HEK293T (cell line): ENCODE measurements around the gene CPT1B.

Source experiments
- CTCF ChIA-PET: fragments of 350-600 bp; formaldehyde crosslinking; extraction: SDS; loops from one replicate; lab custom pipeline; 2021; ENCODE audit warnings: antibody characterized with exemption, inconsistent platforms; lab: Yijun Ruan, JAX
- POLR2A ChIA-PET: fragments of 350-600 bp; formaldehyde crosslinking; extraction: SDS; loops from one replicate; lab custom pipeline; 2020; ENCODE audit warnings: antibody characterized with exemption, inconsistent platforms; lab: Yijun Ruan, JAX
- DNase-seq: peaks from one replicate; pipeline ENCODE4 v3.0.0; 2012; ENCODE audit warnings: mixed read lengths; ENCODE audit errors: extremely low spot score
- ARNT ChIP-seq: fragments of 450-650 bp; IDR thresholded peaks from 2 replicates; pipeline ENCODE4 v1.6.1; 2017; ENCODE audit warnings: mild to moderate bottlenecking
- BHLHE40 ChIP-seq: fragments of 450-650 bp; IDR thresholded peaks from 2 replicates; pipeline ENCODE4 v1.6.1; 2016; ENCODE audit warnings: mild to moderate bottlenecking, moderate library complexity, borderline replicate concordance
- CTBP1 ChIP-seq: fragments of 450-650 bp; IDR thresholded peaks from 2 replicates; pipeline ENCODE4 v1.6.1; 2016; ENCODE audit warnings: borderline replicate concordance
- ELF4 ChIP-seq: fragments of 450-650 bp; IDR thresholded peaks from 2 replicates; pipeline ENCODE4 v1.6.1; 2017; ENCODE audit warnings: antibody characterized with exemption
- FOXA1 ChIP-seq: fragments of 450-650 bp; IDR thresholded peaks from 2 replicates; pipeline ENCODE4 v1.6.1; 2016; ENCODE audit warnings: mild to moderate bottlenecking
- FOXK2 ChIP-seq: fragments of 450-650 bp; IDR thresholded peaks from 2 replicates; pipeline ENCODE4 v1.6.1; 2016; ENCODE audit warnings: mild to moderate bottlenecking
- FOXM1 ChIP-seq: fragments of 450-650 bp; IDR thresholded peaks from 2 replicates; pipeline ENCODE4 v1.6.1; 2017; ENCODE audit warnings: mild to moderate bottlenecking, borderline replicate concordance
- HDGF ChIP-seq: fragments of 450-650 bp; IDR thresholded peaks from 2 replicates; pipeline ENCODE4 v1.6.1; 2017; ENCODE audit warnings: antibody characterized with exemption, borderline replicate concordance
- L3MBTL2 ChIP-seq: fragments of 450-650 bp; conservative IDR thresholded peaks from 2 replicates; pipeline ENCODE4 v1.6.1; 2016; ENCODE audit warnings: mild to moderate bottlenecking
- LEF1 ChIP-seq: fragments of 450-650 bp; IDR thresholded peaks from 2 replicates; pipeline ENCODE4 v1.6.1; 2017; ENCODE audit warnings: mild to moderate bottlenecking, borderline replicate concordance
- NFRKB ChIP-seq: fragments of 450-650 bp; IDR thresholded peaks from 2 replicates; pipeline ENCODE4 v1.6.1; 2016; ENCODE audit warnings: mild to moderate bottlenecking, moderate library complexity
- SP1 ChIP-seq: fragments of 450-650 bp; IDR thresholded peaks from 2 replicates; pipeline ENCODE4 v1.6.1; 2017
- SUZ12 ChIP-seq: fragments of 450-650 bp; IDR thresholded peaks from 2 replicates; pipeline ENCODE4 v1.6.1; 2016; ENCODE audit warnings: mild to moderate bottlenecking
- TARDBP ChIP-seq: fragments of 450-650 bp; IDR thresholded peaks from 2 replicates; pipeline ENCODE4 v1.6.1; 2016
- ZNF384 ChIP-seq: fragments of 450-650 bp; IDR thresholded peaks from 2 replicates; pipeline ENCODE4 v1.6.1; 2016
- TF ChIP-seq, protein P1 (sequence below): fragments of 450-650 bp; IDR thresholded peaks from 2 replicates; pipeline ENCODE4 v1.6.1; 2016

The CPT1B gene

DNA sequence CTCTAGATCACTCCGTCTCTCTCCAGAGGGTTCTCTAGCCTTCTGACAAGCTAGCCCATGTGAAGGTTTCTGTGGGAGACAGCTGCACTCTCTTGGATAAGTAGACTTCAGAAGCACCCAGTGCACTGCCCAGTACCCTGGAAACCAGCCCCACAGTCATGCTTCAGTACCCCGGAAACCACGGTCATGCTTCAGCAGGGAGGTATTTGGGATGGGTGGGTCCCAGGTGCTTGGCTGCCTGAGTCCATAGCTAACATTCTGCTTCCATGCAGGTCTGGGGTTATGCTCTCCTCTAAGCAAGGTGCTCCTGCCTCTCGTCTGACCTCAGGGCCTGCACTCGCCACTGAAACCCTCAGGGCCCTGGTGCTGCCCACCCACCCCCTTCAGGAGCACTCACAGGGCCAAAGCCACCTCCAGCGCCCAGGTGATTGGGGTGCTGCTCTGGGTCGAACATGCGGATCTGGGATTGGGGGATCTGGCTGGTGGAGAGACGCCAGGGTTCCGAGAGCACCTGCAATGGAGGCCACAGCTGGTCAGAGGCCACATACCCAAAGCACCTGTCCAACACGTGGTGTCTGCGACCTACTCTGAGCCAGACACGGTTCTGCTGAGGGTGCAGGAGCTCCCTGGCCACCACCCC is 8.2 kb downstream of the CPT1B start:
- POLR2A ChIA-PET: interaction anchor here (1.2 to 1.5 kb wide), 2 partner anchors 12 to 44 kb away, joined by 5 read pairs; partner anchors contain the start of genes CHKB and SCO2
- CTCF ChIA-PET: no interaction called here
- no peak for DNase-seq
- TF ChIP-seq FOXA1 (no peak), HDGF (no peak), ARNT (no peak), NFRKB (no peak), LEF1 (no peak), ELF4 (no peak), SP1 (no peak), SUZ12 (no peak), CTBP1 (no peak), ZNF384 (no peak), FOXK2 (no peak)
- TF ChIP-seq, protein P1, sequence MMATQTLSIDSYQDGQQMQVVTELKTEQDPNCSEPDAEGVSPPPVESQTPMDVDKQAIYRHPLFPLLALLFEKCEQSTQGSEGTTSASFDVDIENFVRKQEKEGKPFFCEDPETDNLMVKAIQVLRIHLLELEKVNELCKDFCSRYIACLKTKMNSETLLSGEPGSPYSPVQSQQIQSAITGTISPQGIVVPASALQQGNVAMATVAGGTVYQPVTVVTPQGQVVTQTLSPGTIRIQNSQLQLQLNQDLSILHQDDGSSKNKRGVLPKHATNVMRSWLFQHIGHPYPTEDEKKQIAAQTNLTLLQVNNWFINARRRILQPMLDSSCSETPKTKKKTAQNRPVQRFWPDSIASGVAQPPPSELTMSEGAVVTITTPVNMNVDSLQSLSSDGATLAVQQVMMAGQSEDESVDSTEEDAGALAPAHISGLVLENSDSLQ: no peak

DNA sequence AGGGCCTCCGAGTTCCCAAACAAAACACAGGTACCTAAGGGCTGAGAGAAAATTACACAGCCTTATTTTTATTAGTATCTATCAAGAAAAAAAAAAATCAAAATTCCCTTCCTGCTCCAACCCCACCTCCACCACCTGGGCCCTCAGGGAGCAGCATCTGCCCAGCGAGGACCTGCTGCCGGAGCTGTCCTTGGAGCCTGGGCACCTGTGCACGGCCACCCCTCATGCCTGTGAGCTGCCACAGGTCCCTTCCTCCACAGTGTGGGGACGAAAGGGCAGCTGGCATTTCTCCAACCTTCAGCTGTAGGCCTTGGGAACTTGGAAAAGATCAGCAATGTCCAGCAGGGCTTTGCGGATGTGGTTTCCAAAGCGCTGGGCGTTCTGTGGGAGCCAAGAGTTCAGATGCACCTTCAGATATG is 9.2 kb downstream of the CPT1B start:
- no peak for DNase-seq
- ChIA-PET CTCF (no interaction called here), POLR2A (interaction anchor here (1.0 to 1.4 kb wide), 4 partner anchors 10 to 43 kb away, joined by 3 to 5 read pairs (median 4); partner anchors contain the start of genes CHKB and SCO2)
- TF ChIP-seq TARDBP (no peak), L3MBTL2 (no peak), SUZ12 (no peak), FOXA1 (no peak), LEF1 (no peak), FOXM1 (no peak), ZNF384 (no peak), SP1 (no peak), ELF4 (no peak), BHLHE40 (no peak), NFRKB (no peak), CTBP1 (no peak), ARNT (no peak), HDGF (no peak), FOXK2 (no peak)
- TF ChIP-seq, protein P1: no peak

DNA sequence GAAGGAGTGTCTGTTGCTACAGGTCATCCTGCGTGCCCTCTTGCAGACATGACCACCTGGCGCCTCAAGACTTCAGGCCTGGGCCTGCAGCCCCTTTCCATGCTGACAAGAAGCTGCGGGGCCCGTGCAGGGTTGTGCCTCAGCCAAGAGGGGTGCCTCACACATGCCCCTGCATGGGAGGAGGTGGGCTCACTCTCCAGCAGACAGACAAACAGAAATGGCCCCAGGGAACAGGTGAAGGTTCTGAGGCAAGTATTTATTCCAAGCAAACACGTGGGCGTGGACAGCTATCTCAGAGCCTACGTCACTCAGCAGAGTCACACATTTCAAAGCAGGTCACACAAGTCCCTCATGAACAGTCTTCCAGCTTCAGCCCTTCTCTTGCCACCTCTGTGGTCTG is 9.6 kb downstream of the CPT1B start:
- ChIA-PET POLR2A (interaction anchor here (1.0 to 1.4 kb wide), 3 partner anchors 10 to 43 kb away, joined by 3 to 5 read pairs (median 4); partner anchors contain the start of genes CHKB and SCO2), CTCF (no interaction called here)
- TF ChIP-seq CTBP1 (no peak), ARNT (no peak), FOXA1 (no peak), TARDBP (no peak), FOXK2 (no peak), HDGF (no peak), BHLHE40 (no peak), L3MBTL2 (no peak), NFRKB (no peak), ELF4 (no peak), SUZ12 (no peak), LEF1 (no peak), FOXM1 (no peak), ZNF384 (no peak), SP1 (no peak)
- TF ChIP-seq, protein P1: no peak
- no peak for DNase-seq

- ChIA-PET CTCF (no interaction called here), POLR2A (interaction anchor here (1.4 kb wide), 1 partner anchor 15 kb away, joined by 4 read pairs; the partner anchor contains the start of gene CHKB)
- no peak for DNase-seq
- no peak for TF ChIP-seq SP1
- TF ChIP-seq ZNF384: no peak
- TF ChIP-seq ELF4: no peak
- TF ChIP-seq LEF1: no peak
- no peak for TF ChIP-seq FOXA1
- TF ChIP-seq SUZ12: no peak
- no peak for TF ChIP-seq HDGF
- no peak for TF ChIP-seq TARDBP
- no peak for TF ChIP-seq FOXM1
- no peak for TF ChIP-seq NFRKB
- TF ChIP-seq, protein P1: no peak
Measured at GRCh38 chr22:50567721-50568252, 10.4 kb downstream of the CPT1B start.

DNA sequence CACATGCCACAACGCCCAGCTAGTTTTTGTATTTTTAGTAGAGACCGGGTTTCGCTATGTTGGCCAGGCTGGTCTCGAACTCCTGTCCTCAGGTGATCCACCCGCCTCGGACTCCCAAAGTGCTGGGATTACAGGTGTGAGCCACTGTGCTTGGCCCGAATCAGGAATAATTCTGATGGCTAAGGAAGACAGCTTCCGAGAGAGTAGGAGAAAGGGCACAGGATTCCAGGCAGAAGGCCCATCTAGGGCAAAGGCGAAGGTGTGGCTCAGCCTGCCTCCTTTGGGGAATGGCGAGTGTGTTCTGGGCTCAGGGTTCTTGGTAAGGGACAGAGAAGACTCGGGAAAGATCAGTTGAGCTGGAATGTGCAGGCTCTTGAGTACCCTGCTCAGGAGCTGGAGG is 13.9 kb downstream of the CPT1B start:
- CTCF ChIA-PET: interaction anchor here (2.0 kb wide), 2 partner anchors 23 to 57 kb away, joined by 7 to 10 read pairs; no protein-coding TSS in a partner anchor
- DNase-seq: no peak
- POLR2A ChIA-PET: interaction anchor here (1.4 to 4.2 kb wide), 4 partner anchors 9 to 39 kb away, joined by 3 to 59 read pairs (median 14); partner anchors contain the start of genes CHKB and SCO2
- TF ChIP-seq FOXA1 (no peak), FOXK2 (no peak), ZNF384 (no peak), SUZ12 (no peak), ARNT (no peak), SP1 (no peak)
